HepG2 (cell line): Measurements from ENCODE around the gene KLF15. TPM values are rescaled to one million over a fixed set of nuclear protein-coding genes. Genes with fewer than 3 reads are reported as not detected.

Experiments used
- ATAC-seq: fragments of 200-7000 bp; cut with Tn5 transposase; 3 replicates; pipeline ENCODE4 v1.9.1; 2020; ENCODE audit warnings: mild to moderate bottlenecking, moderate library complexity
- BruUV-seq: library from RNA; stranded (reverse); fragments of 400-500 nt; replicated peaks from 2 replicates; lab custom pipeline; 2021; lab: Mats Ljungman, UMichigan
- CTCF ChIA-PET: fragments of 300-600 bp; formaldehyde crosslinking; extraction: SDS; loops from one replicate; lab custom pipeline; 2021; ENCODE audit warnings: low total read pairs, inconsistent platforms, low intra/inter-chr PET ratio; lab: Yijun Ruan, JAX
- POLR2A ChIA-PET: fragments of 350-600 bp; sonication (Branson Sonifier 250); formaldehyde crosslinking; loops from one replicate; lab custom pipeline; 2020; ENCODE audit warnings: antibody characterized with exemption, inconsistent platforms; lab: Yijun Ruan, JAX
- DNase-seq: peaks from one replicate; pipeline ENCODE4 v3.0.0-alpha.2; 2015; ENCODE audit warnings: low spot score
- FAIRE-seq: peaks from 3 replicates; lab custom pipeline; 2011; peaks lifted over from hg19 to GRCh38; lab: Jason Lieb, UNC
- H2AFZ ChIP-seq: one replicate; pipeline ENCODE4 v1.6.1; 2011; ENCODE audit warnings: low read length, inconsistent platforms
- H3K27ac ChIP-seq: fragments of 300-600 bp; 3 replicates; pipeline ENCODE4 v1.8.0; 2011; ENCODE audit warnings: mixed run types, mild to moderate bottlenecking, mixed read lengths, low read length, inconsistent platforms; ENCODE audit not compliant: insufficient read depth; ENCODE audit errors: extremely low read length
- H3K27me3 ChIP-seq, 2 experiments: fragments of 200-600 bp in 1 of 2; 2 replicates in 1 of 2; 3 replicates in 1 of 2; pipeline versions ENCODE4 v1.6.0 to v1.8.0; 2011; ENCODE audit warnings: low read length in 2 of 2, mild to moderate bottlenecking in 2 of 2, moderate library complexity in 2 of 2, inconsistent platforms in 1 of 2; ENCODE audit not compliant: insufficient read depth in 2 of 2, control insufficient read depth in 1 of 2
- H3K36me3 ChIP-seq, 2 experiments: fragments of 200-600 bp in 1 of 2; replicated peaks in 1 of 2; 2 replicates in 1 of 2; 3 replicates in 1 of 2; pipeline versions ENCODE4 v1.5.1 to v1.8.0; 2011; ENCODE audit warnings: low read length in 2 of 2, inconsistent platforms in 1 of 2; ENCODE audit not compliant: insufficient read depth in 2 of 2, control insufficient read depth in 1 of 2
- H3K4me1 ChIP-seq: 2 replicates; pipeline ENCODE4 v1.5.1; 2012; ENCODE audit warnings: low read length, inconsistent platforms; ENCODE audit not compliant: insufficient read depth
- H3K4me2 ChIP-seq: 2 replicates; pipeline ENCODE4 v1.6.0; 2011; ENCODE audit warnings: low read depth, low read length, inconsistent platforms
- H3K4me3 ChIP-seq, 3 experiments: fragments of 200-600 bp in 1 of 3; sonication (generic), shearing (Covaris generic) in 1 of 3; replicated peaks in 1 of 3; 2 replicates each; pipeline ENCODE4 v1.5.1; 2011 to 2016; ENCODE audit warnings: low read length in 3 of 3, inconsistent platforms in 2 of 3, low read depth in 2 of 3, mild to moderate bottlenecking in 2 of 3, control low read depth in 1 of 3, mixed read lengths in 1 of 3; ENCODE audit not compliant: insufficient read depth in 1 of 3
- H3K79me2 ChIP-seq: one replicate; pipeline ENCODE4 v1.6.1; 2011; ENCODE audit warnings: low read length, inconsistent platforms; ENCODE audit not compliant: insufficient read depth
- H3K9ac ChIP-seq: 2 replicates; pipeline ENCODE4 v1.6.0; 2011; ENCODE audit warnings: mild to moderate bottlenecking, low read depth, low read length, inconsistent platforms; ENCODE audit not compliant: insufficient read depth
- H3K9me3 ChIP-seq: 2 replicates; pipeline ENCODE4 v1.5.1; 2012; ENCODE audit warnings: mild to moderate bottlenecking, low read length
- H4K20me1 ChIP-seq: 2 replicates; pipeline ENCODE4 v1.6.0; 2011; ENCODE audit warnings: inconsistent platforms, mild to moderate bottlenecking, low read length, moderate library complexity; ENCODE audit not compliant: insufficient read depth
- ATF4 ChIP-seq, 2 experiments: fragments of 450-650 bp in 1 of 2; sonication (generic) in 1 of 2; formaldehyde crosslinking; IDR thresholded peaks; 2 replicates each; pipeline versions ENCODE4 v1.5.0 to v1.8.0; 2020 to 2022; ENCODE audit warnings: mild to moderate bottlenecking in 1 of 2, missing genetic modification reagents in 1 of 2
- GATAD1 ChIP-seq: IDR thresholded peaks from 2 replicates; pipeline ENCODE4 v1.6.1; 2016; ENCODE audit warnings: missing genetic modification reagents, missing compliant biosample characterization
- GRHL1 ChIP-seq: sonication (generic); formaldehyde crosslinking; conservative IDR thresholded peaks from 2 replicates; pipeline ENCODE4 v1.8.0; 2022; ENCODE audit warnings: missing genetic modification reagents
- KAT2B ChIP-seq: fragments of 150-350 bp; IDR thresholded peaks from 2 replicates; pipeline ENCODE4 v1.6.1; 2014; ENCODE audit warnings: low read depth, low read length, borderline replicate concordance
- MIER2 ChIP-seq: IDR thresholded peaks from 2 replicates; pipeline ENCODE4 v1.6.1; 2016; ENCODE audit warnings: missing biosample characterization, missing genetic modification reagents
- RXRB ChIP-seq: IDR thresholded peaks from 2 replicates; pipeline ENCODE4 v1.6.1; 2016; ENCODE audit warnings: borderline replicate concordance, missing genetic modification reagents, missing compliant biosample characterization
- SOX5 ChIP-seq: IDR thresholded peaks from 2 replicates; pipeline ENCODE4 v1.6.1; 2016; ENCODE audit warnings: borderline replicate concordance
- SRY ChIP-seq: sonication (generic); formaldehyde crosslinking; IDR thresholded peaks from 2 replicates; pipeline ENCODE4 v1.8.0; 2022; ENCODE audit warnings: mild to moderate bottlenecking, missing genetic modification reagents
- USF2 ChIP-seq, 2 experiments: sonication (generic) in 1 of 2; formaldehyde crosslinking in 1 of 2; IDR thresholded peaks; 2 replicates each; pipeline versions ENCODE4 v1.5.1 to v1.6.1; 2011 to 2020; ENCODE audit warnings: borderline replicate concordance in 1 of 2, low read depth in 1 of 2, low read length in 1 of 2, mild to moderate bottlenecking in 1 of 2, missing genetic modification reagents in 1 of 2, moderate library complexity in 1 of 2
- ZNF3 ChIP-seq: IDR thresholded peaks from 2 replicates; pipeline ENCODE4 v1.7.0; 2017; ENCODE audit warnings: inconsistent platforms
- ZNF678 ChIP-seq: sonication (generic); formaldehyde crosslinking; IDR thresholded peaks from 2 replicates; pipeline ENCODE4 v1.4.0; 2020; ENCODE audit warnings: mild to moderate bottlenecking, missing genetic modification reagents
- ZNF766 ChIP-seq: sonication (generic); formaldehyde crosslinking; IDR thresholded peaks from 2 replicates; pipeline ENCODE4 v1.5.0; 2020; ENCODE audit warnings: missing genetic modification reagents, borderline replicate concordance
- ZZZ3 ChIP-seq: sonication (generic); formaldehyde crosslinking; IDR thresholded peaks from 2 replicates; pipeline ENCODE4 v1.4.0; 2020; ENCODE audit warnings: missing genetic modification reagents, mild to moderate bottlenecking, borderline replicate concordance
- WGBS: methylation state at CpG from one replicate; pipeline ENCODE4 v1.1.6; 2017; ENCODE audit warnings: low lambda C conversion rate; 5-methylcytosine and 5-hydroxymethylcytosine counted together
- in situ Hi-C: cut with HindIII; loops from 2 replicates; pipeline ENCODE4 v1.10.0; 2017; ENCODE audit warnings: low pct_unique_long_range_greater_than_20kb; ENCODE audit not compliant: extremely low pct_ligation_motif_present
- intact Hi-C: fragments of 100-400 bp; cut with micrococcal nuclease; formaldehyde crosslinking; loops from one replicate; pipeline ENCODE4 v1.10.0; 2022; ENCODE audit not compliant: unreplicated experiment
- polyA plus RNA-seq, 8 experiments: library from polyadenylated mRNA; depleted of rRNA in 3 of 8; stranded (reverse) in 7 of 8; unstranded in 1 of 8; fragments of >200 nt; fragmentation: Illumina TruSeq in 4 of 8; extraction: Trizol in 4 of 8; gene quantifications; 2 replicates each; pipeline versions ENCODE4 v1.2.1 to v1.2.3, GENCODE V29; 2011 to 2016; ENCODE audit warnings: low read depth in 4 of 8, missing spikeins in 1 of 8, mixed read lengths in 1 of 8; ENCODE audit not compliant: insufficient read depth in 1 of 8
- total RNA-seq, 5 experiments: library from RNA; depleted of rRNA; stranded (reverse); fragments of >200 nt; fragmentation: Illumina TruSeq; extraction: Trizol; gene quantifications; 2 replicates each; pipeline ENCODE4 v1.2.3, GENCODE V29; 2016; ENCODE audit warnings: low read depth in 1 of 5

Gene KLF15
- total and polyA plus RNA-seq, 2 of the 13 experiments (the other 11 are each of a cell fraction or from before 2014, with no cell fraction given): 7.1 to 7.8 TPM

DNA sequence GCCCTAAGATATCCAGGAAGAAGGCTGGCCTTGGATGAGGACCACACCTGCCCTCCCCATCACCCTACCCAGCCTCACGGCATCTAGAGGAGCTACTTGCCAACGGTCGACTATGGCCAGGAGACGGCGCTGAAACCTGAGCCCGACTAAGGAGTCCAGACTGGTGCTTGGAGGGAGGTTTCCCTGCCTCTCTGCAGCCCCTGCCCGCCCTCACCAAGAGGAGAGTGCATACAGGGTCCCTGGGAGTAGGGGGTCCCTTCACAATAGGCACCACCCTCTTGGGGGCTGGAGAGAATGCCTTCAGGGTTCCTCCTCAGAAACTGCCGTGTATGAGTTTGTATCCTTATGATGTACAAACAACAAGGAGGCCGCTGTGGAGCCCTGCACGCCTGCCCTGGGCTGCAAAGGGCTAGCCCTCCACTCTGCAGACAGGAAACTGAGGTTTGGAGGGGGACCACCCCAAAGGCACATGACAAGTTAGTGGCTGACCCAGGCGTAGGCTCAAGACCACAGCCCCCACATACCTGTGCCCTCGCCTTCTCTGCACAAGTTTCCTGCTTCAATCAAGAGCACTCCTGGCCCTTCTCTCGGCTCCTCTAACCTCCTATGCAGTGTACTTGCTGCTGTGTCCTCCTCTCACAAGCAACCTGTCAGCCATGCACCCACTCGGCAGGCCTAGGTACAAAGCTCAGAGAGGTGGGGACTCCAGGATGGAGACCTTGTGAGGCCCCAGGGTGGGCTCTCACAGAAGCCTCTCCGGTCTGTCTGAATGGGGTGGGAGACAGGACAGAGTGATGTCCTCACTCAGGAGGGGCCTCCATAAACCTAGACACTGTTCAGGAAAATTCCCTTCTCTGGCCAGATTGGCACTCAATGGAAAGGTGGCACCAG is 7.4 kb downstream of the KLF15 start:
- H4K20me1 ChIP-seq: no peaks in the 10 kb centered on the region
- H3K27me3 ChIP-seq: no peaks in the 10 kb centered on the region
- H3K4me2 ChIP-seq: no peak overlapping the region
- no peak overlapping the region for H3K27ac ChIP-seq
- H3K9ac ChIP-seq: no peak overlapping the region
- POLR2A ChIA-PET: no interaction called here
- no peaks in the 10 kb centered on the region for H3K79me2 ChIP-seq
- no peak for TF ChIP-seq USF2 (IDR thresholded peaks at IDR 0.05; ENCODE audit: low read depth, low read length)
- TF ChIP-seq USF2 (CRISPR knock-in tag; IDR thresholded peaks at IDR 0.05; ENCODE audit: borderline replicate concordance): no peak
- TF ChIP-seq ZNF766 (CRISPR knock-in tag): no peak
- TF ChIP-seq KAT2B: no peak
- no peak for TF ChIP-seq RXRB (CRISPR knock-in tag)
- TF ChIP-seq ZZZ3 (CRISPR knock-in tag): no peak
- no peak for TF ChIP-seq MIER2 (CRISPR knock-in tag)
- TF ChIP-seq ZNF3 (CRISPR knock-in tag): no peak
- no peak for TF ChIP-seq ATF4 (CRISPR knock-in tag; IDR thresholded peaks at IDR 0.05)
- no peak for TF ChIP-seq GATAD1 (CRISPR knock-in tag)
- TF ChIP-seq SOX5 (CRISPR knock-in tag): no peak
- TF ChIP-seq SRY: no peak
- no peak for TF ChIP-seq GRHL1 (CRISPR knock-in tag)
- no peak for TF ChIP-seq ZNF678 (CRISPR knock-in tag)
- no peaks in the 10 kb centered on the region for H3K9me3 ChIP-seq
- CTCF ChIA-PET: no interaction called here
- BruUV-seq: no TSS peak
- no peak overlapping the region for H3K4me3 ChIP-seq
- ATAC-seq: no peak
- no peak overlapping the region for H2AFZ ChIP-seq
- intact Hi-C loops: no loop called here
- 62% methylated on average over 5 of the region's 15 CpGs for WGBS
- DNase-seq: no peak
- H3K4me1 ChIP-seq: peaks cover 45% of the 10 kb centered on the region
- H3K36me3 ChIP-seq: peaks cover 0 to 1% of the 10 kb centered on the region in 2 experiments; a peak in 2 of 5 replicates
- no peak for FAIRE-seq
- in situ Hi-C loops: loop anchor here (25.0 kb wide), 1 partner anchor 213 kb away; no protein-coding TSS in a partner anchor
